GM18498 (cell line): ENCODE results near the gene NLRP10.

Source experiments
- ATAC-seq: cut with Tn5 transposase; IDR thresholded peaks from one replicate; pipeline ENCODE4 v1.9.1; 2021; ENCODE audit warnings: mild to moderate bottlenecking, moderate library complexity; ENCODE audit not compliant: unreplicated experiment

NLRP10 gene

DNA sequence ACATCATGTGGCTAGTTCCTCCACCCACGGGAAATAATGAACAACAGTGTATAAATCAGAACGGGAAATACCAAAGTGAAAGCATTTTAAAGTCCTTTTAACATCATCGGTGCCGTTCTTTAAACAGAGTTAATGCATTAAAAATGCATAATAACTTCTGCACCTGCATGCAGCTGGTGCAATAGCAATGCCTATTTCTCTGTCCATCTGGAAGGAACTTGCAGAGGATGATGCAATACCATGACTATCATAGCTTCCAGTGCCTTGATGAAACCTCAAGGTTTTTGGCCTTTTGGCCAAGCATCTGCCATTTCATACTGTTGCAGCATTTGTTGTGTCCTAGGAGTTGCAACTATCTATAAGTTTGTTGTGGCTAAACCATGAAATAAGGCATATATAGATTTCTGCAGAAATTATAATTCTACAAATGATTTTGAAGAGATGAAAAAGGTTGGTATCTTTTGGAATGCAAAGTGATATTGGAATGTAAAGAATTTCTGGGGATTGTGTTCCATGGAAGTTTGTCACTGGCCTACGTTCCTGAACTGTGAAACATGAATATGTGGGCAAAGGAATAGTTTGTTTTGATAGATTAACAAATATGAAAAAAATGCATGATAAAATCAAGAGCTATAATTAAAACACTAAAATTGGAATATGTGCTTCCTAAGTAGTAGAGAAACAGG, 12.1 kb upstream of the NLRP10 start:
- ATAC-seq, result no peak

DNA sequence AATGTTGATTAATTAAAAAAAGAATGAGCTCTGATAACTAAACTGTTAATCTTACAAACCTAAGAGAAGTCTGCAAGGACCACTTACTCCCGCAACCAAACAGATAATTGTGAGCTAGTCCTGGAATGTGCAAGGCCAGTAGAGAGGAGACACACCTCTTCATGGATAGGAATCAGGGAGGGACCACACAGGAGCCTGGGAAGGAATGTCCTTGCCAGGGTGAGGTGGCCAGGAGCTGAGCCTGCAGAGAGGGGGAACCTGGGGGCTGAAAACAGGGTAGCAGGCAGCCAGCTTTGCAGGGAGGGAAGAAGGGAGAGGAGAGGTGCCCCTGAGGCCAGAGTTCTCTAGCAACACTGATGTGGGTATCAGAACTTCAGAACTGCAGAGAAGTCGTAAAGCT, 9.4 kb upstream of the NLRP10 start:
- ATAC-seq, result no peak

DNA sequence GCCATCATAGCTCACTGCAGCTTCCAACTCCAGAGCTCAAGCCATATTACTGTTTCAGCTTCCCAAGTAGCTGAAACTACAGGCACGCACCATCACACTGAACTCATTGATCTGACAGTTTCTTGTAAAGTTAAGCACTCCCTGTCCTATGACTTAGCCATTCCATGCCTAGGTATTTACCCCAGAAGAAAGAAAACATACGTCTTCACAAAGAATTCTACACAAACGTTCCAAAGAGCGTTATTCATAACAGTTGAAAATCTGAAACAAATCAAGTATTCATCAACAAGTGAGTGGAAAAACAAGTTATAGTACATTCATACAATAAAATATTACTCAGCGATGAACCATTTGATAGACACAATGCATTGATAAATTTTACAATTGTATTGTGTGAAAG, 7.8 kb upstream of the NLRP10 start:
- ATAC-seq, result no peak

DNA sequence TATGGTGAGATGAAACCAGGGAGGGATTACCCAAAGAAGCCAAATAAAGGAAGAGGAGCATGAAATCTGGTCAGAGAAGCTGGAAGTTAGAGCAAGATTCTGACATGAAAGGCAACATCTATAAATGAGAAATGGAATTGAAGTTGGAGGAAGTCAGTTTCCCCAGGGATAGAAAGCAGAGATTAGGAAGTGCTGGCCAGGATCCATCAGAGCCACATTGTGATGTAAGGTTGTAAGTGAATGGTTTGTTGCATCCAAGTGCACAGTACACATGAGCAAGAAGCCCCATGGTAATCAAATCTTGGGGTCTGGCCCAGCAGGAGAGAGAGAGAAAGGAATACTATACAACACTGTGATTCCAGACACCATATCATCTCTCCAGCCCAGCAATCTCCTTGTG, 6.6 kb upstream of the NLRP10 start:
- ATAC-seq, result no peak

- ATAC-seq, result no peak
Observed at GRCh38 chr11:7969756-7970646, 4.8 kb upstream of the NLRP10 start.

- no peak for ATAC-seq
Observed at GRCh38 chr11:7968686-7969085, 3.4 kb upstream of the NLRP10 start.

- ATAC-seq, result no peak
Observed at GRCh38 chr11:7967826-7968225, 2.6 kb upstream of the NLRP10 start.

- no peak for ATAC-seq
Observed at GRCh38 chr11:7967097-7967496, 1.9 kb upstream of the NLRP10 start.

DNA sequence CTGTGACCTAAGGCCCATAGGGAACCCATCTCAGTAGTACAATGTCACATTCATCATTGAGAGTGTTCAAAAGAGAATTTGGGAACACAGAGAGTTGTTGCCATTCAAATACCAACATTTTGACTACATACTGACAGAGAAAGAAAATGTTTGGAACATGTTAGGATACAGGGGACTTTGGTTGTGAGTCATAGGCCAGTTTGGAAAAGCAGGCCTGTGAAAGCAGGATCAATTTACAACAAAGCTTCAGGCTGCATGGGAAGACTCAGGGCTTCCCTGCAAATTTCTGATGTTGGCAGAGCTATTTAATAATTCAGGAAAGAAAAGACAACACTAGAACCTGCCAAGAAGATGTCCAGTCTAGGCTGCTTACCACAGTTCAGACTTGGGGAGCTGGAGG, 374 bp downstream of the NLRP10 start:
- ATAC-seq, result no peak

GRCh38 chr11:7964261-7964660, 986 bp downstream of the NLRP10 start:
- ATAC-seq, result no peak

GRCh38 chr11:7955191-7955590, 10.1 kb downstream of the NLRP10 start:
- no peak for ATAC-seq

DNA sequence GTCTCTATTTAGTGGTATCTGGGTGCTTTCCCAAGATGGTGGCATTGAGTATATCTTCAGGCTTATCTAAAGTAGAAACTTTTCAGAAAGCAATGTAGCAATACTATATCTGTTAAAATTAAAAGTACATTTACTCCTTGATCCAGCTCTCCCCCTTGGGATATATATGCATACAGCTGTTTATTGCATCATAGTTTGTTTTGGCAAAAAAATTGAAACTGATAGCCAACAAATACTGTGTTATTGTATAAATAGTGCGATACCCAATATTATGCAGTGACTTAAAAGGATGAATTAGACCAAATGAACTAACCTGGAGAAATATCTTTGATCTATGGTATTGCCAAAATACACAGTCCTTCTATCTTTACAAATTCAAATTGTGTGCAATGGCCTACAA, 15.3 kb downstream of the NLRP10 start:
- ATAC-seq, result no peak

GRCh38 chr11:7944123-7944522, 21.1 kb downstream of the NLRP10 start:
- ATAC-seq, result no peak

- ATAC-seq, result no peak
Observed at GRCh38 chr11:7941608-7942007, 23.6 kb downstream of the NLRP10 start, which contains the start of gene OR10A3. OR10A3 (minus strand) TSS chr11:7941708; CDS start chr11:7939520, 2,188 bp downstream.

- no peak for ATAC-seq
Observed at GRCh38 chr11:7941146-7941545, 24.1 kb downstream of the NLRP10 start.

GRCh38 chr11:7936615-7937014, 28.6 kb downstream of the NLRP10 start:
- no peak for ATAC-seq

DNA sequence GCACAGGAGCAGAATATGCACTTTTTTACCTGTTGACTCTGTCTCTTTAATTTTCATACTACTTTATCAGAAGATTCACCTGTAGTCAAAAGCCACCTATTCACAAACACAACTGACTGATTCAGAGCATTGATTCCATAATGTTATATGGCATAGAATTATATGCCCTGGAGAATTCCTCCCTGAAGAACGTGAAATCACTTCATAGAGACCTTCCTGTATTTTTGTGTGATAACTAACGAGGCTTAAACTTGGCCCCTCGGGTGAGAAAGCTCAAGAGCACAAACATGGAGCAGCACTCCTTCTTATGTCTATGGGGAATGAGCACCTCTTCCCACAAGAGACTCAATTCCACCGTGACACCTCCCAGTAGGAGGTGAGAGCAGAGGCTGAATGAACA, 34.1 kb downstream of the NLRP10 start, which contains the start of gene OR10A6:
TSS of gene OR10A6 (minus strand) at position 101 of the 400 bp plus-strand sequence. CDS start 2,606 bp downstream, outside the sequence.
- ATAC-seq, result no peak

- no peak for ATAC-seq
Observed at GRCh38 chr11:7927635-7928034, 37.6 kb downstream of the NLRP10 start.

DNA sequence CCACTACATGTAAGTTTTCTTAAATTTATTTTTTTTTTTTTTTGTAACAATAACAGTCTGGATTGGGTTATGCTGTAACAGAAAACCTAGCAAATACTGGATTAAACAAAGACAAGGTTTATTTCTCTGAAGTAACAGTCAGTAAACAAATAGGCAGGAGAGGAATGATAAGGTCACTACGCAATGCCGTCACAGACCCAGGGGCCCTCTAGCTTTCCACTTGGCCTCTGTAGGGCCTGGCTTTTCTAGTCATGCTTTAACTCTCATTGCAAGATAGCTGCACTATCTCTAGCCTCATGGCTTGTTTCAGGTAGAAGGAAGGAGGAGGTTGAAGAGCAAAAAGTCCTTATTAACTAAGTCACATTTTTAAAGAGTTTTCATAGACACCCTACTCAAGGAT, 40.7 kb downstream of the NLRP10 start:
- no peak for ATAC-seq

DNA sequence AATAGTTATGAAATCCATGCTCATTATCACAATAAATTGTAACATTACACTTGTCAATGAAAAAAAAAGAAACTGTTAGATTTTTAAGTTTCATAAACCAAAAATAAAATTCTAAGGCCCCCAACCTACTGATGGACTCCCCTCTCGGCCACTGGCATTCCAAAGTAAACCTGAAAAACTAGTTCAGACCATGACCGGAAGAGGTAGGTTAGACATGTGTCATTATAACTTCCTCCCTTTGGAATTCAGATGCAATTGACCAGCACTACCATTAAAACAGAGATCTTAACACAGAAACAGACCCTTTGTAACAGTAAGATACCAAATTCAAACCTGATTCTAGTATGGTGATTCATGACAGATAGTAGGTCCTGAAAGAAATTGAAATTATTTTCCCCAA, 47.1 kb downstream of the NLRP10 start:
- no peak for ATAC-seq
